ENCODE data around the gene IFTAP. TPM values are rescaled to one million over a fixed set of nuclear protein-coding genes. Genes with fewer than 3 reads are reported as not detected.
"Not testable (repeated sequence)": the region's sequence is repeated elsewhere in the genome, so short reads cannot be mapped to it uniquely, and the experiment has no call there.

Gene IFTAP
- total RNA-seq, 1 donor from 2014 or later: 57.5 TPM

- peak; percentile 23 for DNase-seq (ENCODE audit: low read depth)
These were observed 44.3 kb downstream of the IFTAP start for GRCh38 chr11:36638556-36638955.

GRCh38 chr11:36657610-36658267, 63.4 kb downstream of the IFTAP start:
- DNase-seq (ENCODE audit: low read depth): no peak

GRCh38 chr11:36661359-36661758, 67.1 kb downstream of the IFTAP start:
- not testable (repeated sequence) for DNase-seq (ENCODE audit: low read depth)

GRCh38 chr11:36672815-36673450, 78.6 kb downstream of the IFTAP start:
- peak; percentile 55 for DNase-seq (ENCODE audit: low read depth)

- not testable (repeated sequence) for DNase-seq (ENCODE audit: low read depth)
These were observed 85.2 kb downstream of the IFTAP start for GRCh38 chr11:36679547-36679946.

- DNase-seq (ENCODE audit: low read depth): no peak
These were observed 89.5 kb downstream of the IFTAP start for GRCh38 chr11:36683818-36684217.

- no peak for DNase-seq (ENCODE audit: low read depth)
These were observed 90.8 kb downstream of the IFTAP start for GRCh38 chr11:36684840-36685801.

- DNase-seq (ENCODE audit: low read depth): no peak
These were observed 93.8 kb downstream of the IFTAP start for GRCh38 chr11:36688132-36688531.

GRCh38 chr11:36688571-36689291, 94.4 kb downstream of the IFTAP start:
- DNase-seq (ENCODE audit: low read depth): no peak

- DNase-seq (ENCODE audit: low read depth): no peak
These were observed 95.1 kb downstream of the IFTAP start for GRCh38 chr11:36689442-36689841.

GRCh38 chr11:36692704-36693103, 98.4 kb downstream of the IFTAP start:
- DNase-seq (ENCODE audit: low read depth): no peak

- DNase-seq (ENCODE audit: low read depth): no peak
These were observed 99.0 kb downstream of the IFTAP start for GRCh38 chr11:36693139-36693843.

- no peak for DNase-seq (ENCODE audit: low read depth)
These were observed 100.8 kb downstream of the IFTAP start for GRCh38 chr11:36695111-36695510.

GRCh38 chr11:36695571-36695970, 101.3 kb downstream of the IFTAP start:
- no peak for DNase-seq (ENCODE audit: low read depth)

GRCh38 chr11:36696550-36696949, 102.2 kb downstream of the IFTAP start:
- DNase-seq (ENCODE audit: low read depth): no peak

GRCh38 chr11:36699271-36699670, 105.0 kb downstream of the IFTAP start:
- DNase-seq (ENCODE audit: low read depth): no peak

- no peak for DNase-seq (ENCODE audit: low read depth)
These were observed 105.9 kb downstream of the IFTAP start for GRCh38 chr11:36700246-36700645.

GRCh38 chr11:36702330-36703054, 108.2 kb downstream of the IFTAP start:
- DNase-seq (ENCODE audit: low read depth): peak; percentile 73

GRCh38 chr11:36703055-36703404, 108.7 kb downstream of the IFTAP start:
- no peak for DNase-seq (ENCODE audit: low read depth)

All from renal cortical epithelial cell (primary cell).